NCI-H460 (cell line): Measurements from ENCODE around the gene OGFR. TPM values are rescaled to one million over a fixed set of nuclear protein-coding genes. Genes with fewer than 3 reads are reported as not detected.

Experiments
- DNase-seq: peaks from one replicate; pipeline ENCODE4 v3.0.0-alpha.2; 2016; ENCODE audit warnings: low read depth; ENCODE audit errors: extremely low read depth
- total RNA-seq: library from RNA; depleted of rRNA; stranded (reverse); fragments of >200 nt; shearing (Covaris generic); gene quantifications from 2 replicates; pipeline ENCODE4 v1.2.3, GENCODE V29; 2014

Gene OGFR
- total RNA-seq, 1 experiment from 2014 or later: 32.6 TPM

DNA sequence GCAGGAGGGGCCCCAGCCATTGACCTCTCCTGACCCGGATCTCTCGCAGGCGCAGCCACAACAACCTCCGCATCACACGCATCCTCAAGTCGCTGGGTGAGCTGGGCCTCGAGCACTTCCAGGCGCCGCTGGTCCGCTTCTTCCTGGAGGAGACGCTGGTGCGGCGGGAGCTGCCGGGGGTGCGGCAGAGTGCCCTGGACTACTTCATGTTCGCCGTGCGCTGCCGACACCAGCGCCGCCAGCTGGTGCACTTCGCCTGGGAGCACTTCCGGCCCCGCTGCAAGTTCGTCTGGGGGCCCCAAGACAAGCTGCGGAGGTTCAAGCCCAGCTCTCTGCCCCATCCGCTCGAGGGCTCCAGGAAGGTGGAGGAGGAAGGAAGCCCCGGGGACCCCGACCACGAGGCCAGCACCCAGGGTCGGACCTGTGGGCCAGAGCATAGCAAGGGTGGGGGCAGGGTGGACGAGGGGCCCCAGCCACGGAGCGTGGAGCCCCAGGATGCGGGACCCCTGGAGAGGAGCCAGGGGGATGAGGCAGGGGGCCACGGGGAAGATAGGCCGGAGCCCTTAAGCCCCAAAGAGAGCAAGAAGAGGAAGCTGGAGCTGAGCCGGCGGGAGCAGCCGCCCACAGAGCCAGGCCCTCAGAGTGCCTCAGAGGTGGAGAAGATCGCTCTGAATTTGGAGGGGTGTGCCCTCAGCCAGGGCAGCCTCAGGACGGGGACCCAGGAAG lies 7.7 kb downstream of the OGFR start:
- DNase-seq: no peak

DNA sequence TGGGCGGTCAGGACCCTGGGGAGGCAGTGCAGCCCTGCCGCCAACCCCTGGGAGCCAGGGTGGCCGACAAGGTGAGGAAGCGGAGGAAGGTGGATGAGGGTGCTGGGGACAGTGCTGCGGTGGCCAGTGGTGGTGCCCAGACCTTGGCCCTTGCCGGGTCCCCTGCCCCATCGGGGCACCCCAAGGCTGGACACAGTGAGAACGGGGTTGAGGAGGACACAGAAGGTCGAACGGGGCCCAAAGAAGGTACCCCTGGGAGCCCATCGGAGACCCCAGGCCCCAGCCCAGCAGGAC lies 8.2 kb downstream of the OGFR start:
- DNase-seq: no peak

DNA sequence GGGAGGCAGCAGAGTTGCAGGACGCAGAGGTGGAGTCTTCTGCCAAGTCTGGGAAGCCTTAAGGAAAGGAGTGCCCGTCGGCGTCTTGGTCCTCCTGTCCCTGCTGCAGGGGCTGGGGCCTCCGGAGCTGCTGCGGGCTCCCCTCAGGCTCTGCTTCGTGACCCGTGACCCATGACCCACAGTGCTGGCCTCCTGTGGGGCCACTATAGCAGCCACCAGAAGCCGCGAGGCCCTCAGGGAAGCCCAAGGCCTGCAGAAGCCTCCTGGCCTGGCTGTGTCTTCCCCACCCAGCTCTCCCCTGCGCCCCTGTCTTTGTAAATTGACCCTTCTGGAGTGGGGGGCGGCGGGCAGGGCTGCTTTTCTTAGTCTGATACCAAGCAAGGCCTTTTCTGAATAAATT lies 9.0 kb downstream of the OGFR start:
- DNase-seq: no peak

DNA sequence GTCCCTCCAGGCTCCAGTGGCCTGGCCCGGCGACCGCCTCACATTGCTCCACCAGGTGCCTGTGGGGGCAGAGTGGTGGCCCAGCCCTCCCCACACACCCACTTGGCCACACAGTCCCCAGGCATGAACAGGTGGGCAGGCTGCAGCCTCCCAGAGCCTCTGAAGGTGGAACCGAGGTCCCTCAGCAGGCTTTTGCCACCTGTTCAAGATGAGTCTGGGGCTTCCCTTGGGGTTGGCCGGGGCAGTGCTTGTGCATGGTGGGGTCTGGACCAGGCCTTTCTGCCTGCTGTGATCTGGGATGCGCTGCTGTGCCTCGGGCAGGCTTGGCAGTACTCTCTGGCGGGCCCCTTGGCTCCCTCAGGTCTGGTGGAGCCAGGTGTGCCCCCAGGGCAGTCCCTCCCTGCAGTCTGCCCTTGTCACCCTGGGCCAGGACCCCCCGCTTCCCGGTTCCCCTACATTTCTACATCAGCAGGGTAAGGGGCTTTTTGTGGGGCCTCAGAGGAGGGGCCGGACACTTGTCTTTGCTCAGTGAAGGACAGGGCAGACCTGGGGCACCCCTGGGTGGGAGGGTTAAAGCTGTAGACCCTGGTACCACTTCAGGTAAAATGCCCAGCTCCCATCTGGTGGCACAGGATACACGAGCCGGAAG lies 9.5 kb downstream of the OGFR start:
- DNase-seq: no peak

DNA sequence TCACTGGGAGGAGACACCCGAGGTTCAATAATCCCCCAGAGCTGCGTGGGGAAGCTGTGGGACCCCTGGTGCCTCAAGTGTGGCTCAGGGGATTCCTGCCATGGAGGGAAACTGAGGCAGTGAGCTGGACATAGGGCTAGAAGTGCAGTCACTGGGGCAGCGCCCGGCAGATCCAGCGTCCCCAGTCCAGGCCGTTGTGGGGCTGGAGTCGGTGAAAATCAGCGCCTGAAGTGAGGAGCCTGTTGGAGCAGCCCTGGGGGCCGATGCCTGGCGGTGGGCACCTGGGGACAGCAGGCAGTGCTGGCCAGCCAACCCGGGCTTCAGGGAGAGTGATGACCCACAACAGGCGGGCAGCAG lies 10.1 kb downstream of the OGFR start:
- no peak for DNase-seq

DNA sequence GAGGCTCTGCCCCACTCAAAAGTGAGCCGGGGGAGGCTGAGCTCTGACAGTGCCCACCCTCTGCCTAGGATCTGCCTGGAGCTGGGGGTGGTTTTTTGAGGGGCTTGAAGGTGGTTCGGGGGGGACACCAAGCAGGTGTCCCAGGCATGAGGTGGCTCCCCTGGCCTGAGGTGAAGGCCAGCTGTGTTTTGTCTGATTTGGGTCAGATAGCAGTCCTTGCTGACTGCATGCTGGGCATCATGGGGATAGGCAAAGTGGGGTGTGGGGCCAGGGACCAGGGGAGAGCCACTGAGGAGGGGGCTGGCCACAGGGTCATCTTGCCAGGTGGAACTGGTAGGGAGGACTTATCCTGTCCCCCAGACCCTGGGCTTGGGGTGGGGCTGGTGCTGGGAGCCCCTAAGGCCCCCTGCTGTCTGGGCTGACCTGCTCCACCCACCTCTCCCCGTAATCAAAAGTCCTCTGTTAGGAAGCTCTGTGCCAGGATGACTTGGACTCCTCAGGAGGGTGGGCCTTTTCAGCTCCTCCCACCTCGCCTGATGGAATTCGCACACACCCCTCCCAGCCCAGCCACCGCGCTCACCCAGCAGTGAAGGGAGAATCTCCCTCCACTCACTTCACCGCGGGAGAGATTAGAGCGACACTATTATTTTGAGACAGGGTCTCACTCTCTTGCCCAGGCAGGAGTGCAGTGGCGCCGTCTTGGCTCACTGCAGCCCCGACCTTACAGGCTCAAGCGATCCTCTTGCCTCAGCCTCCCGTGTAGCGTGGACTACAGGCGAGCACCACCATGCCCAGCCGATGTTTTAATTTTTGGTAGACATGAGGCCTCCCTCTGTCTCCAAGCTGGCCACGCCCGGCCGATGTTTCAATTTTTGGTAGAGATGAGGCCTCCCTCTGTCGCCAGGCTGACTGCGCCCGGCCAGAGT lies 10.7 kb downstream of the OGFR start:
- no peak for DNase-seq

DNA sequence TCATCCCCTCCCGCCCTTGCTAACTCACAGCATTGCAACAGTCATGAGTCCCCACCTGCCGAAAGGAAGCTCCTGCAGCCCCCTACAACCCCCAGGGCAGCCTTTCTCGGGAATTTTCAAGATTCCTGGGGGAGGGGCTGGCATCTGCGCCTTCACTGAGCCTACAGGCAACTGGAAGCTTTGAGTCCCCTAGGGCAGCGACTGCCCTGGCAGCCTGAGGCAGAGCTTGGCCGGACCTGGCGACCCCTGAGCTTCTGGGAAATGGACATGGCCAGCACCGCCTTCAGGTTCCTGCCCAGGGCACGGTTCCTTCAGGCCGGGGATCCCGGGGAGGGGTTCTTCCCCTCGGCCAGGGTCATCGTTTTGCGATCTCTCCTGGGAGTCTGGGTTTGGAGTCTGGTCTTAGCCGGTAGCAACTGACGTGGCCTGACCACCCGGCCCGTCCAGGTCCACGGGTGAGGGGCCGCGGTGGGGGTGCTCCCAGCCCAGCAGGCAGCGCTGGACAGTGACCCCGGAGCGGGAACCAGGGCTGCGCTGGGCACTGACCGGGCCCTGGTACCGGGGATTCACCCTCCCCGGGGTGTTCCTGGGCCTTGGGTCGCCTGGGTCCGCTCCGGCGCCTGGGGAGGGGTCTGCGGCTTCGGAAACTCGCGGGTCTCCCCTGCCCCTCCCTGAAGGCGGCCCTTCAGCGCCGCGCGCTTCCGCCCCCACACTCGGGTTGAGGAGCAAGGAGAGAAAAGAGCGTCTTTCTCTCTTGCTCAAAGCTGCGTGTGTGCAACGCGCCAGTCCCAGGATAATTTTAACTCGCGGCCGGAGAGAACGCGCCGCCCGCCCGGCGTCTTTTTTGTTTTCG lies 11.6 kb downstream of the OGFR start:
- no peak for DNase-seq

DNA sequence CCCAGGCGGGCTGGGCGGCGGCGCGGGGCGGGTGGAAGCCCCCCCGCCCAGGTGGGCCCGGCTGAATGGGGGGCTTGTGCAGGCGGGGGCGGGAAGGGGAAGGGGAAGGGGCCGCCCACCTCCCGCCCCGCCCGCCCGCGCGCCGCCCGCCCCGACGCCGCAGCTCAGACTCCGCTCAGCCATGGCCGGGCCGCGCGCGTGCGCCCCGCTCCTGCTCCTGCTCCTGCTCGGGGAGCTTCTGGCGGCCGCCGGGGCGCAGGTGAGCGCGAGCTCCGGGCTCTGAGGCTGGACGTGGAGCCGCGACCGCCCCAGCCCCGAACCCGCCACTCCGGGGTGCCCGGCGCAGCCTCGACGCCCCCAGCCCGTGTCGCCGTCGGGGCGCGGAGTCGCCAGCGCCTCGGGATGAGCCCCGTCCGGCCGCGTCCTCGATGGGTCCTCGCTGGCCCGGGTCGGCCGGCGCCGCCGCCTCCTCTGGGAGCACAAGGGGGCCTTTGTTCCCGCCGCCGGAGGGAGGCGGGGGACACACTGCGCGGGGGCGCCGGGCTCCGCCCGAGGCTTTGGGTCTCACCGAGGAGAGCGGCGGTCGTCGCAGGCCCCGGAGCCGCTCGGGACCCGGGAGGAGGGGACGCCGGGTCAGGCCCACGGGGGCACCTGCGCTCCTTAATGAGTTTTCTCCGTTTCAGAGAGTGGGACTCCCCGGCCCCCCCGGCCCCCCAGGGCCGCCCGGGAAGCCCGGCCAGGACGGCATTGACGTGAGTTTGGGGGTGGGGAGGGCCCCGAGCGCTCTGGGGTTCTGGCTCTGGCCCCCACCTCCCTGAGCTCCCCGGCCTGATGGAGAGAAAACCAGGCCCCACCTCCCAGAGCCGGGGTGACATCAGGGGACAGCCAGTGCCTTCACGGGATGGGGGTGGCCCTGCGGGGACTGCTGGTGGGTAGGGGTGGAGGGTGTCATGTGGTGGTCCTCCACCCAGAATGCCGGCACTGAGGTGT lies 12.5 kb downstream of the OGFR start, which contains the start of gene COL9A3:
COL9A3 (plus strand) TSS at position 167 of the 990 bp plus-strand sequence; CDS start at position 182, 15 bp downstream.
- DNase-seq: no peak

DNA sequence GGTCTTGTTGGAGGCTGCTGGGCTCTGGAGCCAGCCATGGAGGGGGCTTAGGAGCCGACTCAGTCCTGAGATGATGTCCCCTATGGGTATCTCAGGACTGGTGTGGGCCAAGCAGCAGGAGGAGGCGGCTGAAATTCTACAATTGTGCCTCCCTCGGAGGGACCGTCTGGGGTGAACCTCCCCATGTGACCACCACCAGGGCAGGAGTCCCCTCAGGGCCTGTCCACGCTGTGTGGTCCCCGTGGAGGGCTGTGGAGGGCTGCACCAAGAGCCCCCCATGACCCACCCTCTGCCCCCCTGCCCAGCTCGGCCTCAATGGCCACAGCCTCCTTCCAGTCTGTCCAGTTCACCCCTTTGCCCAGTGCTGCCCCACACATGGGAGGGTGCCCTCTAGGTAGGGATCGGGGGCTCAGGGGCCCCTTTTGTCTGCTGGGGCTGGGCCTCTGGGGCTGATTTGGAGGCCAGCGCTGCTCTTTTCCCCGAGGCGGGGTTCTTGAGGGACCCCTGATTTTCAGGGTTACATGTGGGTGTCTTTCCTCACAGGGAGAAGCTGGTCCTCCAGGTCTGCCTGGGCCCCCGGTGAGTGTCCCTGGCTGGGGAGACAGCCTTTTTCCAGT lies 13.4 kb downstream of the OGFR start:
- DNase-seq: no peak

DNA sequence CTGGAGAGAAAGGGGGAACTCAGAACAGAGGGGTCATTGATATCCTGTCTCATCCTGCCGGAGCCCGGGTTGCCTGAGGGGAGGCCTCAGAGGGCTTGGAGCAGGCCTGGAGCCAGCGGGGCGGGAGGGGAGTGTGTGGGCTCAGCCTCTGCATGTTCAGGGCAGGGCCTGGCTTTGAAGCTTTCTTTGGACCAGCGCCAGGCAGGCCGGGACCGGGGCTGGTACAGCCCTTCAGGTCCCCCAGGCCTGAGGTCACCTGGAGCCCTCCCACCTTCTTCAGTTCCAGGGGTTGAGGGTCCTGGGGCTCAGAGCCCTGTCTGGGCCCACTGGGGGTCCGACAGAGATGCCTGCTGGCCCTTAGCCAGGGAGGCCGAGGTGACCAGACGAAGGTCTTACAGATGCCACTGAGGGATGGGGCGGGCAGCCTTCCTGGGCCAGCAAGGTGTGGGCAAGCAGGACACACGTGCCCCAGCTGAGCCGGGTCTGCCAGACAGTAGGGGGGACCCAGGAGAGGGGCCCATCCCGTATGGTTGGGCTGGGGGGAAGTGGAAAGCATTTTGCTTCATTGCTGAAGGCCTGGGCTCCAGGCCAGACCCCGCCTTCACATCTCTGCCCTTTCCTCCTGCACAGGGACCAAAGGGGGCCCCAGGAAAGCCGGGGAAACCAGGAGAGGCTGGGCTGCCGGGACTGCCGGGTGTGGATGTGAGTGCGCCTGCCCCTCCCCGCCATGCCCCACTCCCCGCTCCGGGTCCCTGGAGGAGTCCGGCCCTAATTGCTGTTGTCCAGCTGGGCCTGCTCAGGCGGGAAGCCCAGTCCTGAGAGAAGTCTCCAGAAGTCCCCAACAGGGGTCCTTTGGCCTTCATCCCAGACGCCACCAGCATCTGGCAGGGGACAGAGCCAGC lies 14.2 kb downstream of the OGFR start:
- no peak for DNase-seq

DNA sequence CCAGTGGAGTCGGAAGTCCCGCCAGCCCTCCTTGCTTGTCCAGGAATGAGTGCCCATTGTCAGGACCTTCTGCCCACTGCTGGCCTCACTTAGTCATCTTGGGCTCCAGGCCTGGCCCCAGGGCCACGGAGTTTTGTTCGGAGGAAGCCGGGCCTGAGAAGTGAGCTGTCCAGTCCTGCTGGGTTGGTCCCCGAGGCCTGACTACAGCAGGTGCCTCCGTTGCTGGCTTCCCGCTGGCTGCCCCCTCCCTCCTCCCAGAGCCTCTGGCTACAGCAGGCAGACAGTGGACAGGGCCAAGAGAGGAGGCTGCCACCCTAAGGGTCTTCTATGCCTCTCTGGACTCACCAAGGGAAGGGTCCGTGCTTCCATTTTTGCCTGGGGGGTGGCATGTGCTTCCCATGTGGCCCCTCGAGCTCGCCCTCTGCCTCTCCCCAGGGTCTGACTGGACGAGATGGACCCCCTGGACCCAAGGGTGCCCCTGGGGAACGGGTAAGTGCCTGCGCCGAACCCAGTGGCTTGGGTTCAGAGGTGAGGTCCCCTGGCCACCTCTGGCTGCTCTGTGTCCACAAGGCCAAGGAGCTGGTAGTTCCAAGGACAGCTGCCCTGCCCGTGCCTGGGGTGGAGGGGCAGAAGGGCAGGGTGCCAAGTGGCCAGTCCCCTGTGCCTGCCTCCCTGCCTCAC lies 15.0 kb downstream of the OGFR start:
- no peak for DNase-seq

DNA sequence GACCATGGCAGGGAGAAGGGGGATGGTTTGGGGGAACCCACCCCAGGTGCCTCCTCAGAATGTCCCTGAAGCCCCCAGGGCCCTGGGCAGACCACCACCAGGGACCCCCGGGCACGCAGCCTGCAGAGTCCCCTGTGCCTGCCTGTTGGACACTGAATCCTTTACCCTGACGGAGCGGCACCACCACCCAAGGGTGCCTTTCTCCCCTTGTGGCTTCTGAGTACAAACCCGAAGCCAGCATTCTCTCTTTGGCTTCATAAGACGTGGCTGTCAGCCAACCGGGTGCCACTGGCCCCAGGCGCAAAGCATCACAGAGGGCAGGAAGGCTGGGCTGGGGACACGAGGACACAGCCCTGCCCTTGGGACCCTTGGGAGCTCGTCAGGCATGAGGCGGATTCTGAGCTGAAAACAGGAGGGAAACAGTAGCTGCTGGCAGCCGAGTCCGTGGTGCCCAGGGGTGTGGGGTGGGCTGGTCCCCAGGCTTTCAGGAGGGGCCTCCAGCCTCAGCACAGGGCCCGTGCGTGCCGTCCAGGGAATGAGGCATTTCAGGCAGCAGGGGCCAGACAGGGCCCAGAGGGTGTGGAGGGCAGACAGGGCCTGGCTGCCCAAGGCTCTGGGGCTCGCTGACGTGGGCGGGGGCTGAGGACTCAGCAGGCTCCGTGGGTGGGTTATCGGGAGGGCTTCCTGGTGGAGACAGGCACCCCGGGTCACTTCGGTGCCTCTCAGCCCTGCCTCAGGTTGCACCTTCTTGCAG lies 15.8 kb downstream of the OGFR start:
- no peak for DNase-seq

DNA sequence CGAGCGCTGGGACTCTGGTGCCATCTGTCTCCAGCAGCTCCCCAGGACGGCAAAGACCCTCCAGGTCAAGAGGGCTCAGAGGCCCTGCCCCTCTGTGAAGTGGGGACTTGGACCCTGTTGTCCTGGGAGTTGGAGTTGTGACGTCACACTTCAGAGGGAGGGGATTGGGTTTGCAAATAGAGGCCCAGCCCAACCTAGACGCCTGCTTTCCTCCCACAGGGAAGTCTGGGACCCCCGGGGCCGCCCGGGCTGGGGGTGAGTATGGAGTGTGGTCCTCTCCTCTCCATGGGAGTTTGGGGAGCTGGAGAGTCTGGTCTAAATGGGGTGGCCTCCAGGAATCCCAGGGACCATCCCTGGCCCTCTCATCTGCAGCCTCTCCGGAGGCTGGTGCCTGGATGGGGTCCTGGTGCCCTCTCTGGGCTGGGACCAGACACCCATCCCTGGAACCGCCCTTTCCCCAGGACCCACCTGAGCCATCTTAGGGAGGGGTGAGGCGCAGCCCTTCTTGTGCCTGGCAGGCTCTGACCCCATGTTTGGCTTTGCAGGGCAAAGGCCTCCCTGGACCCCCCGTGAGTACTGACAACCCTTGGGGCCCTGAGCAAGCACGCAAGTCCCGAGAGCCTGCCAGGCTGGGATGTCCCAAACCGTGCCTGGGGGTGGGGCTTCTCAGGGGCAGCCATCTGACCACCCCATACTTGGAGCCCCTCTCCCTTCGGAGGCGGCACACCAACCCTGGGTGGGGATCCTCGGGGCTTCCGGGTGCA lies 16.5 kb downstream of the OGFR start:
- DNase-seq: no peak

DNA sequence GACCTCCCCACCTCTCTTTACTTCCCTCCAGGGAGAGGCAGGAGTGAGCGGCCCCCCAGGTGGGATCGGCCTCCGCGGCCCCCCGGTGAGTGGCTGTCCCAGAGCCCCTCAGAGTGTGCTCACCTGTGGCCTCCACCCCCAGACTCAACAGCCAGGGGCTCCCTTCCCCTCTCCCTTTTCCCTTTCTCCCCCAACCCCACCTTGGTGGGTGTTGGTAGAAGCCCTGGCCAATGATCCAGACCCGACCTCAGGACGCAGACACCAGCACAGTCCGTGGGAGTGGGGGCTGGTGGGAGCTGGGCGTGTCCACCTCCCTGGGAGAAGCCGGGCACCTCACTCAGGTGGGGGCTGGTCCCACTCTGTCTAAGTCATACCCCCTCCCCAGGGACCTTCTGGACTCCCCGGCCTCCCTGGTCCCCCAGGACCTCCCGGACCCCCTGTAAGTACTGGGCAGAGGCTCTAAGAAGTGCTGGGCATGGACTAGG lies 17.1 kb downstream of the OGFR start:
- no peak for DNase-seq

DNA sequence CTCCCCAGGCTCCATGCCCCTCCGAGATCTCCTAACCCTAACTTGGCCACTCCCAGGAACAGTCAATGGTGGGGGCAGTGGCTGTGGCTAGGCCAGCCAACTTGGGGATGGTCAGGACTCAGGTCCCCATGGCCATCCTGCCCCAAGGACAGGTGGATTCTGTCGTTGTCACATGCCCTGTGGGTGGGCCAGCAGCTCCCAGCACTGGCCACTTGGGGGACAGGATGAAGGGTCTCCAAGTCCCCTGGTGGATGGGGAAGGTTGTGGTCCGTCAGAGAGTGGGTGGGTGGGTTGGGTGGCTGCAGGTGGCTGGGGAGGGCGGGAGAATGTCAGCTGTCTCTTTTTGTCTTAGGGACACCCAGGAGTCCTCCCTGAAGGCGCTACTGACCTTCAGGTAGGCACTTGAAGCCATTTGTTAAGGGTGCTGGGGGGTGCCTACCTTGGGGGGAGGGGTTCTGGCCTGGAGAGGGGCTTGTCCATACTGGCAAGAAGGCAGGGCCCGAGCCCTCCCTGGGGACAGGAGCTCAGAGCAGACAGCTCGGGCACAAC lies 17.7 kb downstream of the OGFR start:
- no peak for DNase-seq
